ENCODE data around the gene TNFAIP8. TPM values are rescaled to one million over a fixed set of nuclear protein-coding genes. Genes with fewer than 3 reads are reported as not detected.

The TNFAIP8 gene
- total RNA-seq, 1 experiment from 2014 or later, result 7.3 TPM

- H2BK120ac ChIP-seq (ENCODE audit: low read depth, low read length, poor library complexity, severe bottlenecking), result no peak overlapping the region
- no peak overlapping the region for H2BK5ac ChIP-seq (ENCODE audit: insufficient read length, low read length)
- H2AK5ac ChIP-seq (ENCODE audit: insufficient read length, low read length), result no peak overlapping the region
- no peaks in the 10 kb centered on the region for H3K79me1 ChIP-seq (ENCODE audit: insufficient read depth, low read depth, low read length, poor library complexity, severe bottlenecking)
- H3K27me3 Mint-ChIP-seq (ENCODE audit: low read depth), result no peaks in the 10 kb centered on the region
- no peak overlapping the region for H2BK15ac ChIP-seq (ENCODE audit: low read depth, low read length)
- no peak overlapping the region for H3K9ac ChIP-seq (ENCODE audit: extremely low read depth, insufficient read length, low read length)
- no peak overlapping the region for H3K27ac Mint-ChIP-seq
- H3K9me3 ChIP-seq (ENCODE audit: control insufficient read depth, low read depth, low read length), result no peaks in the 10 kb centered on the region
- no peaks in the 10 kb centered on the region for H3K4me1 ChIP-seq (ENCODE audit: insufficient read depth, low read length)
- no peak overlapping the region for H3K18ac ChIP-seq (ENCODE audit: insufficient read length, low read depth, low read length)
- H3K36me3 Mint-ChIP-seq (ENCODE audit: insufficient read depth in 1 of 3, low read depth in 3 of 3), result 0 out of 7 replicates have a peak, but pooled peaks cover 0 to under 1% (median 0%) of the 10 kb centered on the region in 3 experiments
- H2BK20ac ChIP-seq (ENCODE audit: low read depth, low read length, poor library complexity, severe bottlenecking), result no peak overlapping the region
- peak; percentile 26; the same call in 2 of the 3 replicates for TF ChIP-seq CTCF (conservative IDR thresholded peaks at IDR 0.05)
- H3K79me2 ChIP-seq (ENCODE audit: insufficient read depth, low read length), result no peaks in the 10 kb centered on the region
- H3T11ph ChIP-seq (ENCODE audit: low read length), result no peak overlapping the region
- H4K8ac ChIP-seq (replicated peaks; ENCODE audit: insufficient read length, low read depth, low read length), result no peak overlapping the region
- no peak overlapping the region for H3K27ac ChIP-seq (ENCODE audit: insufficient read length, low read depth, low read length)
- no peaks in the 10 kb centered on the region for H4K20me1 ChIP-seq (ENCODE audit: control insufficient read depth, insufficient read depth, insufficient read length)
- DNase-seq, result no peak
- H3K27me3 ChIP-seq (ENCODE audit: insufficient read depth, low read length), result no peaks in the 10 kb centered on the region
- no peak overlapping the region for H3K23ac ChIP-seq (ENCODE audit: insufficient read length, low read depth, low read length)
- no peak overlapping the region for H3K4ac ChIP-seq (ENCODE audit: low read depth, low read length)
- no peak overlapping the region for H4K5ac ChIP-seq (ENCODE audit: insufficient read length, low read depth, low read length)
- H3K9me3 Mint-ChIP-seq, result no peaks in the 10 kb centered on the region
- no peaks in the 10 kb centered on the region for H3K23me2 ChIP-seq (ENCODE audit: insufficient read length, low read depth, low read length, poor library complexity, severe bottlenecking)
- no peak overlapping the region for H2AFZ ChIP-seq (ENCODE audit: low read length)
- peaks cover 6 to 17% of the 10 kb centered on the region in 2 experiments for H3K4me1 Mint-ChIP-seq
- H2BK12ac ChIP-seq (ENCODE audit: insufficient read length, low read depth, low read length), result no peak overlapping the region
- H3K14ac ChIP-seq (ENCODE audit: insufficient read depth, low read length), result no peak overlapping the region
- no peak overlapping the region for H3K4me3 Mint-ChIP-seq
- H3K56ac ChIP-seq (ENCODE audit: insufficient read length, low read depth, low read length), result no peak overlapping the region
- H3K4me2 ChIP-seq (ENCODE audit: insufficient read depth, insufficient read length, low read length), result no peak overlapping the region
- no peak overlapping the region for H4K91ac ChIP-seq (ENCODE audit: insufficient read length, low read depth, low read length)
- no CpG with 5 or more reads among the region's 2 CpGs for WGBS (ENCODE audit: extremely low coverage, insufficient read length, low lambda C conversion rate)
Observed at GRCh38 chr5:119315516-119315949, 40.3 kb upstream of the TNFAIP8 start.

Measured in H9 (cell line).